GM19035 (cell line): Measurements from ENCODE around the gene NAA80.
"Not testable (repeated sequence)": the region's sequence is repeated elsewhere in the genome, so short reads cannot be mapped to it uniquely, and the experiment has no call there.

ENCODE experiments used
- ATAC-seq: cut with Tn5 transposase; IDR thresholded peaks from one replicate; pipeline ENCODE4 v1.9.1; 2021; ENCODE audit not compliant: unreplicated experiment

The NAA80 gene

DNA sequence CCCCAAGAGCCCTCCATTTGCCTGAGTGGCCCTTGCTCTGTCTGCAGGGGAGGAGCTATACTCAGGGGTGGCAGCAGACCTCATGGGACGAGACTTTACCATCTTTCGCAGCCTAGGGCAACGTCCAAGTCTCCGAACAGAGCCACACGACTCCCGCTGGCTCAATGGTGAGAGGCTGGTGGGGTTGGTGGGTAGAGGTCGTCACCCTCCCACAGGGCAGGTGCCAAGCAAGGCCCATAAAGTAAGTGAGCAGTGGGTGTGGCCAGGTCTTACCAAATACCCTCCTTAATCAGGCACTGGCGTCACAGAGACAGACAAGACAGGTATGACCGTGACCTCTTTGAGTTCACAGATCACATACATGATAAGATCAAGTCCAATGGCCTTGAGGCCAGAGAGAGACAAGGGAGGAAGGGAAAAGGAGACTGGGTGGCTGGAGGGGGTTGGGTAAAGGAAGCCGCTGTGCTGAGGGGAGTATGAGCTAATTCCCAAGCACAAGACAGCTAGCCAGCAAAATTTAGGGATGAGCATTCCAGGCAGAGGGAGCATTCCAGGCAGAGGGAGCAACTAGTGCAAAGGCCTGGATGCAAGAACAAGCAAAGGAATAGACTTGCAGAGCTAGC, 27.8 kb downstream of the NAA80 start:
- ATAC-seq: no peak

DNA sequence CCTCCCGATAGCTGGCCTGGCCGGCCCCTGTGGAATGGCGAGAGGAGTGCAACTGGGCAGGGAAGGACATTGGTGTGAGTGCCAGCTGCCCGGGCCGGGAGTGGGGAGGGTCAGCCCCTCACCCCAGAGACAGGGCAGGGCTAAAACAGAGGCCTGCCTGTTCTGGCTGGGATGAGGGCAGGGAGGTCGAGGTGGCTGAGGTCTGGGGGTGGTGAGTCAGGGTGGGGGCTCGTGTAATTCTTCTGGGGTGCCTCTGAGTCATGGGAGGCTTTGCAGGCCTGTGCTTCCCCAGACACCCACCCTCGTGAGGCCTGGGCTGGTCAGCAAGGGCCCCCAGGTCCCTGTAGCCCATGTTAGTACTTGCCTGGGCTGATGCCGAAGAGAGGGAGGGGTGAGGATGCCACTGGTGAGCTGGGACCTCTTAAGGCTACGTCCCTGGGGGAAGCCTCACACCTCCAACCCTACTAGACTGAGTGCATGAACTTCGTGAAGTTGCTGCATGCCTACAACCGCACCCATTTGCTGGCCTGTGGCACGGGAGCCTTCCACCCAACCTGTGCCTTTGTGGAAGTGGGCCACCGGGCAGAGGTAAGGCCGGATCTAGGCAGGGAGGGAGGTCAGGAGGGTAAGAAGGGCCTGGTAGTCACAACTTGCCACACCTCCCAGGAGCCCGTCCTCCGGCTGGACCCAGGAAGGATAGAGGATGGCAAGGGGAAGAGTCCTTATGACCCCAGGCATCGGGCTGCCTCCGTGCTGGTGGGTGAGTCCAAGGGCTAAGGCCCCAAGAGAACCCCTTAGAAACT, 28.6 kb downstream of the NAA80 start:
- ATAC-seq: no peak

GRCh38 chr3:50269977-50270413, 29.2 kb downstream of the NAA80 start:
- no peak for ATAC-seq

DNA sequence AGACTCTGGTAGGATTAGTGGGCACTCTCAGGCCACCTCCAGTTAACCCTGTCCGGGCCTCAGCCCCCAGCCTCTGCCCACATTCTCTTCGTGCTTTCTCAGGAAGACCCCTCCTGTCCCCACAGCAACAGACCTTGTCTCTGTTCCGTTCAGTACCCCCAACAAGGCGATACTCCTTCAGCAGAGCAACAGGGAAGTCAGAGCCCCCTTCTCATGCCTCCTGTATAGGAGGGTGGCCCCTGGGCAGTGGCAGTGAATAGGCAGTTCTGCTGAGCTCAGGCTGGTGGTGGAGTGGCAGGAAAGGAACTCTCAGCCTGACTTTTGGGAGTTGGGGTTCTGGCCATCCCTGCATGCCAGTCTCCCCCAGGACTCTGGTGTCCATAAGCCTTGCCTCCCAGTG, 29.7 kb downstream of the NAA80 start:
- no peak for ATAC-seq

DNA sequence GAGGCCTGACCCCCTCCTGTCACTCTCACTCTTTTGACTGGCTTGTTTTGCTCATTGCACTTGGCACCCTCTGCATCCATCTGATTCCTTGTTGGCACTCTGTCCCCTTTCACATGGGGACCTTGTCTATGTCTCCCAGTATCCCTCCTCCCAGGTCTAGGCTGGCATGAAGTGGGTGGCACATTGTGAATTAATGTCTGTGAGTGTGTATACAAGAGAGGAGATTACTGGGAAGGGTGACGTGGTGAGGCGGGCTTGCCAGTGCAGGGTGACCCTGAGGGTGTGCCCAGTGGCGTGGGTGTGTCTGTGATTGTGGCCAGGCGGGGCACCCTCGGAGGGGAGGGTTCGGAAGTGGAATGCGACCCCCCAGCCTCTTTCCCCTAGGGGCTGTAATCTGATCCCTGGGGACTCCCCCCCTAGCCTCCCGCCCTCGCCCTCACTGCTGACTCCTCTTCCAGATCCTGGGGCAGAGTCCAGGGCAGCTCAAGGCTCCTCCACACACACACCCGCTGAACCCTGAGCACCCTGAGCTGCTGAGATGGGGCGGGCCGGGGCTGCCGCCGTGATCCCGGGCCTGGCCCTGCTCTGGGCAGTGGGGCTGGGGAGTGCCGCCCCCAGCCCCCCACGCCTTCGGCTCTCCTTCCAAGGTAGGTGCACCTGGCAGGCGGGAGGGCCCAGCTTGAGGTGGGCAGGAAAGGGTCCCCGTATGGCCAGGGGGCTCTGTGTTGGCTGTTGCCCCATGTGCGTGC, 30.3 kb downstream of the NAA80 start, which contains the start of gene SEMA3B:
SEMA3B (plus strand) TSS at position 445 of the 749 bp plus-strand sequence; CDS start at position 539, 94 bp downstream.
- ATAC-seq: no peak

DNA sequence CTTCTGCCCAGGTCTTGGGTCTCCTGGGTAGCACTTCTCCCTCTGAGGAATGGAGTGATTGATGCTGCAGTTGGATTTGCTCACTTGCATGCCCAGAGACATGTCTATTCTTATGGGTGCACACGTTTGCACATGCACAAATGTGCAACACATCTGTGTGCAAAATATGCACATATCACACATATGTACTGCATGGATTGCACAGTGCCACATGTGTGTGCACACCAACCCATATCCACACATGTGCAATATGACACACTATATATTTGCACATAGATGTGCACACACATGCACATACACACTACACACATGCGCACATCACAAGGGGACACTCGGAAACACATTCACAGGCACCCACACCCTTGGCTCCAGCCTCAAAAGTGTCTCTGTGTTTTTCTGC, 30.9 kb downstream of the NAA80 start:
- no peak for ATAC-seq

DNA sequence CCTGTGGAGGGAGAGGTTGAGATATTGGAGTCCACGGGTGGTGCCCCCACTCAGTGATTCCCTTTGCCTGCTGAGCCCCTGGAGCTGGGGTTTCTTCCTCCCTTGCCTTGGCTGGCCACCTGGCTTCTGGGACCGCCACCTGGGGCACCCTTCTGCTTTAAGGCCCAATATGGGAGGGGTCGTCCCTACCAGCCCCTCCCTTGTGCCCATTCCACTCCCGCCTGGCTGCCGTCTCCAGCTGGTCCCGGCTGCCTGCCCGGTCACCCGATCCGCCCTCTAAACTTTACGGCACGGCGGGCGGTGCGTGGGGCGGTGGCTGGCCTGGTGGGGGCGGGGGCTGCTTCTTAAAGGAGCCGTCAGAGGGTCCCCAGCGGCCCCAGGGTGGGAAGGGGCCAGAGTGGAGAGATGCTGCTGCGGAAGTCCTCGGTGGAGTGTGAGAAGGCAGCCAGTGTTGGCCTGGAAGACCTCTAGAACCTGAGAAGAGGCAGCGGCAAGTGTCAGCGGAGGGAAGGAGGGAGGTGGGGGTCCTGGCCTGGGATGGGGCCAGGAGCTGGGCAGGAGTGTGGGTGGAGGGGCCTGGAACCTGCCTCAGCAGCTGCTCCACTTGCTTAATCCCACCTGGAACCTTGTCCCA, 31.8 kb downstream of the NAA80 start:
- no peak for ATAC-seq

GRCh38 chr3:50266836-50267235, 32.4 kb downstream of the NAA80 start:
- ATAC-seq: no peak

DNA sequence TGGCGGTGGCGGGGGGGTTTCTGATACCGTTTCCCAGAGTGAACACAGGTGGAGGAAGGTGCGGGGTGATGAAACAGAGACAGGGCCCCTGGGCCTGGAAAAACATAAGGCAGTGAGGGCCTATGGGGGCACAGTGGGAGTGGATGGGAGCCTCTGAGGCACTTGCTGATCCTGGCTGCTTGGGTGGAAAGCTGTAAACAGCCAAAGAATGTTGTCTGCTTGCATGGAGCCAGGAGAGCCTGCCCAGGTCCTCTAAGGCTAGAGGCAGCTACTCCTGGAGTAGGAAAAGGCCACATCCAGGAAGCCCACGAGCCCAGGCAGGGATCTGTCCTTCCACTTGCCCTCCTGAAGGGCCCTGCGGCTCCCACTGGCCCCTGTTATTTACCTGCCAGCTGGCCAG, 33.2 kb downstream of the NAA80 start:
- ATAC-seq: no peak

DNA sequence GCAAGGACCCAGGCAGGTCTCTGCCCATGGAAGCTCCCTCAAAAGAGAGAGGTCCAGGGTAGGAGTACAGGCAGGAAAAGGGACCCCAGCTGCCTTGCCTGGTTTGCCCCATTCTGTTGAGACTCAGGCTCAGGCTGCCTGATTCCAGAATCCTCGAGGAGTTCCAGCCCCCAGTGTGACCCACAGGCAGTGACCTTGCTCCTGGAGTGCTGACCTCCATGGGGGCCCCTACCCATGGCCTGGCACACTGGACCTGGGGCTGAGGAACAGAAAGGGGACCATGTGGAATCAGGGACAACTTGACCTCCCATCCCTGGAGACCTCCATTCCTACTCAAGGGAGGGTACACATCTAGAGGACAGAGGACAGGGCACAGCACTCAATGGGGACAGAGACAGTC, 33.6 kb downstream of the NAA80 start:
- ATAC-seq: no peak

GRCh38 chr3:50264964-50265485, 34.2 kb downstream of the NAA80 start:
- ATAC-seq: no peak

- no peak for ATAC-seq
Measured at GRCh38 chr3:50264383-50264963, 34.7 kb downstream of the NAA80 start.

DNA sequence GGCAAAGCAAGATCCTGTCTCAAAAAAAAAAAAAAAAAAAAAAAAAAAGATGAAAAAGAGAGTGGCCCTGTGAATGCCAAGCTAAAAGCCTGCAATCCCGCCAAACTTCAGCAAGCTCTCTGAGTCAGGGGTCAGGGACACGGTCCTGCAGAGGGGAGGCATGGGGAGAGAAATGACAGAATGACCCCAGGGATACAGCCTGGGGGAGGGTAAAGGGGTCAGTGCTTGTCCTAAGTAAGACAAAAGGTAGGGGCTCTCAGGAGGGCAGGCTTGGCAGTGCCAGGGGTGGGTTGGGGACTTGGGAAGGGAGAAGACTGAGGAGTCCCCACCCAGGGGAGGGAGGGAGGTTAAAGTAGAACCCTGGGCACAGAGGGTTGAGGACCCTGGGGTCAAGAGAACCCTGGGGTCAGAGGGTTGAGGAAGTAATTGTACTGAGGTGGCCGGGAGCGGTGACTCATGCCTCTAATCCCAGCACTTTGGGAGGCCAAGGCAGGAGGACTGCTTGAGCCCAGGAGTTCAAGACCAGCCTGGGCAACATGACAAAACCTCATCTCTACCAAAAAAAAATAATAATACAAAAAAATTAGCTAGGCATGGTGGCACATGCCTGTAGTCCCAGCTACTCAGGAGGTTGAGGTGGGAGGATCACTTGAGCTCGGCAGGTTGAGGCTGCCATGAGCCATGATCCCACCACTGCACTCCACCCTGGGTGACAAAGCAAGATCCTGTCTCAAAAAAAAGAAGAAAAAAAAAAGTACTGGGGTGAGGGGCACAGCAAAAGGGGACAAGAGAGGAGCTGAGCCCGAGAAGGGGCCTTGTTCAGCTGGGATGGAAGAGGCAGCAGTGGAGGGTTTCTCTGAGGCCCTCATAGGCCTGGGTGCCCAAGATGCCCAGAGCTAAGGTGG, 35.5 kb downstream of the NAA80 start:
- ATAC-seq: no peak

DNA sequence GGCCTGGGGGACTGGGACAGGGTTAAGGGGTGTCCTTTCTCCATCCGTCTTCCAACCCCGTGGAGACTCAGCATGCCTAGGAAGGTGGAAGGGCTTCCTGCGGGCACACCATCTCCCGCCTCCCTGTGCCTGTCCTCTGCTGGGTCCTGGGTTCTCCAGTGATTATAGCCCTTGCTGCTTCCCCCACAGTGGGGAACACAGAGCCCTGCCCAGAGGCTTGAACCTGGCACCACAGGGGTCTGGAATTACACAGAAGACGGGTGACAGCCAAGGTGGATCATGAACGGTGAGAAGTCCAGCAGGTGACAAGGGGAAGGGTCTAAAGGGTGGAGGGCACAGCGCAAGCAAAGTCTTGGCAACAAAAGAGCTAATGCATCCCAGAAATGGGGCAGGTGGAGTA, 36.4 kb downstream of the NAA80 start:
- ATAC-seq: no peak

GRCh38 chr3:50262200-50262599, 37.0 kb downstream of the NAA80 start:
- not testable (repeated sequence) for ATAC-seq

DNA sequence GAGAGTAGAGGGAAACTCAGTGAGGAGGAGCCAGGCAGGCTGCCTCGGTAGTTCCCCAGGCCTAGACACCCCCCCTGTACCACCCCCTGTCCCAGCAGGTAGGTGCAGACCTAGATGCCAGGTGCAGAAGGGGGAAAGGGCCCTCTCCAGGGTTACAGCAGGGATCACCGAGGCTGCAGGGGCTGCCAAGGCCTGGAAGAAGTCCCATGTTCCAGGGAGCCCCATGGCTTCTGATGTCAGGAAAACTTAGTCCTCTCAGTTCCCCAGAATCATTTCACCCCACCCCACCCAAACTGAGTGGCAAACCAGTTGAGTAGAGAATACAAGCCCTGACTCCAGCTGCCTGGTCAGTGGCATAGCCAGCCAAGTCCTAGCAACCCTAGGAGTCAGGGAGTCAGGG, 37.7 kb downstream of the NAA80 start:
- no peak for ATAC-seq

DNA sequence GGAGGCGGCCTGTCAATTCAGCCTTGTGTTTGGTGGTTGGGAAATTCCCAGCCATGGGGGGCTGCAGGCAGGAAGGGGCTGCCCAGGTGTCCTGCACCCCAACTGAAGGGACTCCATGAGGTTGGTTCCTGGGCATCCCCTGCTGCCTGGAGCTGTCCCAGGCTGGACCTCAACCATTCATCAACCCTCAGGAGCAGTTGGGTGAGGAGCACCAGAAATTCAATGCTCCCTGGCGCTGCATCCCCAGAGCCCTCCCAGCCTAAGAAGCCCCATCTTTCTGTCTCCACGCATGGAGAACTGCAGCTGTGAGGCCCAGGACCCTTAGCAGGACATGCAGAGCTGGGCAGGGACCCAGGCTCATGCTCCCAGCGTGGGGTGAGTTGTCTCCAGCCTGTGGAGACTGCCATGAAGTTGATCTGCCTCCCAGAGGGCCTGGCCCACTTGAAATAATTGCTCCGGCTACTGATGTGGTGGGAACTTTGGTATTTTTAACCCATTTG, 38.2 kb downstream of the NAA80 start:
- ATAC-seq: no peak

DNA sequence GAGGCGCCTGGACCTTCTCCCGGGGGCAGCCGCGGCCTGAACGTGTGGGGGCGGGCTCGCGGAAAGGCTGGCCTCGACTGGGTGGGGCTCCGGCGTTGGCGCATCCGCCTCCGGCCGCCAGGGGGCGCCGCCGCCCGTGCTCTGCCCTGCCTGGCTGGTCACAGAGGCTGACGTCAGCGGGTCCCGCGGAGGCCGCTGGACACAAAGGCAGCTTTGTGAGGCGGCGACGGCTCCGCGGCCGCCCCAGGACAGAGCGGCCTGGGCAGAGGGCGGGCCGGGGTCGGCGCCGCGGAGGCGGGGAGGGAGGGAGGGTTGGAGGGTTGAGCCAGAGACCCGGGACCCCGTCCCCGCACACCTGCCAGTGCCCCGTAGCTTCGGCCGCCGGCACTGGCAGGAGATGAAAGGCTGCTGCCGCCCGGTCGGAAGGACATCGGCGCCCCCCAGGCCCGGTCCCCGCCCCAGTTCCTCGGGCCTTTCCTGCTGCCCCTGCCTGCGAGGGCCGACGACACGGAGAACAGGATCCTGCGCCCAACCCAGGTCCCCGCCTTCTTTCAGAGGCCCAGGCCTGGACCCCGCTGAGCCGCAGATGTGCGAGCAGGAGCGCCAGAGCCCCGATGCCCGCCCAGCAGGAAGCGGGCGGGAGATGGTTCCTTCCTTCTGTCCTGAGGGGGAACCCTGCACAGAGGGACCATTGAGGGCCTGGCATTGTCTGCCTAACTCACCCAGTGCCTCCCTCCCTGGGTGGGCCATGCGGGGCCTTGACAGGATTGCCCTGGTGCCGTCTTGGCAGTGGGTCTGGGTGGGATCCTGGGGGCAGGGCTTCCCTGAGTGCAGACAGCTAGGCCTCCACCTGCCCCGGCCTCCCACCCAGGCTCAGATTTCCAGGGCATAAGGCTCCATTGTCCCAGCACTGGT, 38.9 kb downstream of the NAA80 start:
- ATAC-seq: peak; percentile 73
